Fibroblast of skin of scalp (primary cell): ENCODE measurements around the gene LRRC74A.

Experiments
- DNase-seq: peaks from one replicate; pipeline ENCODE4 v3.0.0-alpha.2; 2013

LRRC74A gene

DNA sequence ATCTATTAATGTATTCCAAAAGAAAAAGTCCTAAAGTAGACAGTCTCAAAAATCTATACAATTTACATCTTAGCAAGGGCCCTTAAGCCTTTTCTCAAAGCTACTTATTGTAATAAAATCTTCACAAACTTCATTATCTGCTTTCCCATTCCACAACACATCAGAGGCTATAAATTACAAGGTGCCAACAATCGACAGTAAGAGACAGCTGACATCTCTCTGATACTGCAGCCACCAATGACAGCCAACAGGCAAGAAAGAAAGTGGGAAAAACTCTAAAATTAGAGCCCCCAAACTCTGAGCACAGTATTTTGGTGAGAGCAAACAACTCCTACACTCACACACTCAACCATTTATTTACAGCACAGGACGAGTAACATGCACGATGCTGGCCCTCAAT, 15.7 kb upstream of the LRRC74A start:
- DNase-seq: no peak

DNA sequence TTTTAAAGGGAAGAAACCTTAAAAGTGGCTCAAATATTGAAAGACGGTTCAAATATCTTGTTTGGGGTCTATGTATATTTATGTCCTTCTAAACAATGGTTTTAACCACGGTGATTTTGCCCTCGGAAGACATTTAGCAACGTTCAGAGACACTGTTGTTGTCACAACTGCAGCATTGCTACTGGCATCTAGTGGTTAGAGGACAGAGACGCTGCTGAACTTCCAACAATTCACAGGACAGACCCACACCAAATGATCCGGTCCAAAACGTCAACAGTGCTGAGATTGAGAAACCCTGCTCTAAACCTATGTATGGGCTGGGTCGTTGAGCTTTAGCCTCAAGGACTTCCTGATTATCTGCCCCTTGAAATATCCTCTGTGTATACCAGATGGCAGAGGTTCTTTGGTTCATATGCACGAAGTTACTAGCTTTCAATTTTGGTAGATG, 15.2 kb upstream of the LRRC74A start:
- DNase-seq: peak; percentile 30

DNA sequence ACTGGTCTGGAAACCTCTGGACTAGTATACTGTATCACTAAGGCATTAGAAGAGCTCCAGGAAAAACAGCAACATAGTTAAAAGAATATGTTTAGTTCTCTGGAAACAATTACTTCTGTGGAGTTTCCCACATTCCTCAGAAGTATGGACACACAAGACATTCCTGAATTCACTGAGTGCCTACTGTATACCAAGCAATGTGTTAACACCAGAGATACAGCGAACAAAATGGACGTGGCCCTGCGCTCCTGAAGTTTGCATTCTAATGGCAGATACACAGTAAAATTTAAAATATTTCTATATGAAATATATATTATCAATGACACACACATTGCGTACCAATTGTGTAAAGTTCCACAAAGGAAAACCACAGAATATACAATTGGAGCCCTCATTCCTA, 14.6 kb upstream of the LRRC74A start:
- DNase-seq: peak; percentile 17

DNA sequence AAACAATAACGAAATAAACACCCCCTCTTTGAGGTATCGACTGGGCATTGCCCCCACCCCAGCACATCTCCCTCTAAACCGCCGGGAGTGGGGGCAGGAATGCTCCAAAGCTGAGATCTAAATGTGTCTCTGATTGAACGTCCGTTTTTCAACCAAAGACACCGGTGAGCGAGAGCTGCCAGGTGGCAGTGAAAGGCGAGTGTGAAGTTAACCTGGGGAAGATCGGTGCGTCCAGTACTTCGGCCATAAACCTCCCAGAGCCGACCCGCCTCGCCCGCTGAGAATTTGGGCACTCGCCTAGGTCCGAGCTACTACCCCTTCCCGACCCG, 14.2 kb upstream of the LRRC74A start:
- DNase-seq: no peak

DNA sequence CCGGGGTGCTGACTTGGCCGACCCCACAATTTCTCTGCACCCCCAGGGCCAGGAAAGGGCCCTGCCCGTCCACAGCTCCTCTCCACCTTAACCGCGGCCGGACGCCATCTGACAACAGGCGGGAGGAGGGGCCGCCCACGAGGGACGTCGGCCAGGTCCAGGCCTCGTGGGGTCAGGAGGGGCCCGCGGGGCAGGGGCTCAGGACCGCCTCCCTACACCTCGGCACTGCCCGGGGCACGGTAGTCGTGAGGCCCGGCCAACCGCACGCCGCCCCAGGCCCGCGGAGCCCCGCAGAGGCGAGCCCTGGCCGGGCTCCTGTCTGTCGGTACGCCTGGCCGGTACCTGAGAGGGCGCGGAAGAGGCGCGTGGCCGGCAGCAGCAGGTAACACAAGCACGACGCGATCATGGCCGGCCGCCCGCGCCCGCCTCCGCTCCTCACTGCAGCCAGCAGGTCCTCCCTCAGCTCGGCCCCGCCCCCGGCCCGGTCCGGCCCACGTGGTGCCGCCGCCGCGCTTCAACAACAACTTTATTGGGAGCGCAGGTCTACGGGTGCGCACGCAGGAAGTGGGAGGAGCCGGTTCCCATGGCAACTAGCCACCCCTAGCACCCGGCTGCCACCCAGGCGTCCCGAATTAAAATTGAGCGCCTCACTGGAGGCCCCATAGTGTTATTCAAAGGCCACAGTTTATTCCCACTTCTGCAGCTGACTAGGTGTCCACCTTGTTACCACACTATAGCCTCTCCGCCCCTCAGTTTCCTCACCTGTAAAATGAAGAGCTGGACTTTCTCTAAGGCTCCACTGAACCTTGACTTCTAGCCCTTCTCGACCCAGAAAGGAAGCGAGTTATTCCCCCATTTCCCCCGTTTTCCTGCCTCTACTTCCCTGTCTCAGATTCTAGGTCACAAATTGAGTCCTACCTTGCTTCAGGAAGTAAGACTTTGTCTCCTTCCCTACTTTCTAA, 13.5 kb upstream of the LRRC74A start, which contains the start of gene ANGEL1:
Gene ANGEL1 (minus strand): TSS at position 461 of the 962 bp plus-strand sequence. CDS start 55 bp downstream, at position 406.
- peak; percentile 95 for DNase-seq

DNA sequence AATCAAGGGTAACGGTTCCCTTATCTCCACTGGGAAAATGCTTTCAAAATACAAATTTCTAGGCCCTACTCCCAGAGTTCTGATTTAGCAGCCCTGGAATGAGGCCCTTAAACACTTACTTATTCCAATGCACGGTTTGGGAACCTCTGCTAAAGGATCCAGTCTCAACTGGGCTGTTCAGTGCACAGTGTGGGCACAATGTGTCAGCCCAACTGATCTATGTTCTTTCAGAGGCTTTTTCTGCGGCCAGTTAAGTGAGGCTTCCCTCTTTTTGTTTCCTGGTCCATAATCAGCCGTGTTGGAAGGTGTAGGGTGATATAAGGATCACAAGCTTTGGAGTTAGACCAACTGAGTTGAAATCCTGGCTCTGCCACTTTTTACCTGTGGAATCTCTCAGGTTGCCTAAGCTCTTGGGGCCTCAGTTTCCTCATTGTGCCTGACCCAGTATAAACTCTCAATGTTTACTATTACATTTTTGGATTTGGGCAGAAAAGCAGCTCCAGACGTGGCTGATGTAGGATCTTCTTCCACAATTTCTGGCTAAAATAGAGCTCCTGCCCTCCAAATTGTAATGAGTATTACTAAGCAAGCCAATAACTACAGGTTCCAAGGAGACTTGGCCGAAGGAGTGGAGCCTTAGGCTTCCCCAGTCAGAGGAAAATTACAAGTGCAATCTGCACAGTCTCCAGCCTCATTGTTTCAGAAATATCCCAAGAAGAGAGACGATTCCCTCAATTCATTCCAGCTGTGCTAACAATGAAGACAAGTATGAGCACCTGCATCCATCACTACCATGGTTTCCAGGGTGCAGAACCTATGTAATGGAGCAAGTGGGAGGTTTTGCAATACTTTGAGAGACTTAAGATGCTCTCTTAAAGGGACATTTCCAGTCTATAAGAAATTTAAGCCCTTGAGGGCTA, 11.2 kb upstream of the LRRC74A start:
- no peak for DNase-seq

DNA sequence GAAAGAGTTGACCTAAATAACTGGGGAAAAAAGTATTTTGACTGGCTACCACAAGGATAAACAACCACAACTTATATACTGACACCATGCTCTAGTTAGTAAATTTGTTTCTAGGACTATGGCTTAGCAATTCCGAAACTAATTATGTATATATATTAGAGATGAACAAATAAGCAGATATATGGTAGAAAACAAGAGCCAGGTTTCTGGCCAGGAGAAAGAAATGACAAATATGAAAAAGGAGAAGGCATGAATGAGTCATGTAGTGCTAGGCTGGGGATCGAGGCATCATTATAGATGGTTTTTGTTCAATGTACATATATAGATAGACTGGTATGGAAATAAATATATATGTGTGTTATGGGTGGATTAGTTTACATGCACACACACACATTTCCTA, 5.5 kb upstream of the LRRC74A start:
- DNase-seq: no peak

DNA sequence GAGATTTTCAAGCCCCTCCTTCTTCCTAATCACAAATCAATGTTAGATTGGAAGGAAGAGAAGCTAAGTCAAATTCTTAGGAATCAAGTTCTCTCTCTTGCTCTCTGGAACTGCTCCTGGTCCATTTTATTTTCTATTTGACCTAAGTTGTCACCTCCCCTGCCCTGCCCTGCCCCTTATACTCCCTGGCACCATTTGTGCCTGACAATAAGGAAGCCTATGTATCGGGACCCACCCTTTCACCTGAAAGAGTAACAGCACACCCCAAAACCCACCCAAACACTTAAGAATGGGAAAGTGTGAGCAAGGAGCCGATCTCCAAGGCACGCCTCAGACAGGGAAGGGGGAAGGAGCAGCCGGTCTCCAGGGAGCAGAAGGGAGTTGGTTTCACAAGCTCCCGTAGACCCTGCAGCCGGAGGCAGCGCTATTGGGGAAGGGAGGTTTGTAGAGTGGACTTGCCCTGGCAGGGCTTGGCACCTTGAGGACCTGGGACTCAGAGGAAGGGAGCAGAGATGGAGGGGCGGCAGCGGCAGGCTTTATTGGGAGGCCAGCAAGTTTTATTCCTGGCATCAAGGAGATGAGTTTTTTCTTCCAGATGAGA, 1.6 kb downstream of the LRRC74A start:
- no peak for DNase-seq

DNA sequence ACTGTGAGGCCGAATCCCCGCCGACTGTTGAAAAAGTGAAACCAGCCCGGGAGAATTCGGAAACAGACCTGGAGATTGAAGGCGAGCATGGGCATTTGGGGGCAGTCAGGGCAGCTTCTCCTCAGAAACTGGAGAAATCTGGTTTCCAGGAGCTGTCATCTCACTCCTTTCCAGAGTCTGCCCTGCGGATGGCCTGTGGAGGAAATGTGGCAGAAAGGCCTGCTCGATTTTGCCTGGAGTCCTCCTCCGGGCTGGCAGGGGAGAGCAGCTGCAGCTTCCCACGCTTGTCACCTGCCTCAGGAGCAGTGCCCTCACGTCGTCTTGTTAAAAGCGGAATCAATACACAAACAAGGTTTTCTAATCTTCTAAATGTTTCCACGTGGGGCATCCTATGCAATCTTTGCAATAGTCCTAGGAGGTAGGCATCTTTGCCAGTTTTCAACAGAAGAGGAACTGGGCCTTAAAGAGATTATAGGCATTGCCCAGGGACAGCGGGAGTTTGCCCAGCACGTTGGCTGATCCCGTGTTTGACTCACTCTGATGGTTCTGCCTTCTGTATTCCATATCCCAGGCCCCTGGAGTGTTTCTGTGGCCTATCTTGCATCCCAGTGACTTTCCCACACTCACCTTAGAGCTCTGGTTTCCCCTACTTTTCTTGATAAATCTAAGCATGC, 2.3 kb downstream of the LRRC74A start:
- DNase-seq: no peak

DNA sequence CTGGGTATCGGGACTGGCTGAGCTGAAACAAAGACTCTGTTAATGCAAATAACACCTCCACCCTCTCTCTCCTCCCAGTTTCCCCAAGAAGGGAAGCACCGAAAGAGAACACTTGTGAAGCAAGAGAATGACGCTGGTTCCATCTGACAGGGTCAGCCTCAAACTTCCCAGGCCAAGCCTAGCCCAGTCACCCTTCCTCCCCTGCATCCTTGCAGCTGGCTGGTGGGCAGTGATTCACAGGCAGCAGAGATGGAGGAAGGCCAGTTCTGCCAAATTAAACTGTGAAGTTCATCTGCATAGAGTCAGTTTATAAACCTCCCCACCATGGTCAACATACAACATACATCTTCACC, 2.8 kb downstream of the LRRC74A start:
- no peak for DNase-seq

DNA sequence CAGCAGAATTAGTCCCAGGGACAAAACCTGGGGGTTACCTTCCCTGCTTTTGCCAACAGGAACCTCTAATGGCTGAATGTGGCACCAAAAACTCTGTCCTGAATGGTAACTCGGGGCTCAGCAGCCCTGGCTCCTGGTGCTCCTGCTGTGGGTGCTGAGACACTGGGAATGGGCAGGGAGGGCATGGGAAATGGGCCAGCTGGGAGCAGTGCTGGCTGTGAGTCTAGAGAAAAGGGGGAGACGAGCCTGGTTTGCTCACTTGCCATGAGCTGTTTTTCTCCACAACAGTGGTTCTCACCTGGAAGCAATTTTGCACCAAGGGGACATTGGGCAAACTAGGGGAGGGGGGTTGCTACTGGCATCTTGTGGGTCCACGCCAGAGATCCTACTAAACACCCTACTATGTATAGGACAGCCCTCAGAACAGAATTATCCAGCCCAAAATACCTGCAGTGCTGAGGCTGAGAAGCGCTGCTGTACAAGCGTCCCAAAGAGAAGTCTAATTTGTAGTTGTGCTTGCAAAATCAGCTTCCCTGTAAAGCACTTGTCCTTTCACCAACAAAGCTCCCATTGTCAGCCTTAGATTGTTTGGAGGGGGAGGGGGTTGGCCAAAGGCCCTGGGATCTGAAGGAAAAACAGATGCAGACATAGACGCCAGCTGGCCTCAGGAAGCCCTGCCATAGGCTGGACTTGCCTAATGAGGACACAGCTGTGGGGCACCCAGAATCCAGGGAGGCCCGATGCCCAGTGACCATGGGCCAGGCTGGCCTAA, 3.6 kb downstream of the LRRC74A start:
- DNase-seq: no peak

DNA sequence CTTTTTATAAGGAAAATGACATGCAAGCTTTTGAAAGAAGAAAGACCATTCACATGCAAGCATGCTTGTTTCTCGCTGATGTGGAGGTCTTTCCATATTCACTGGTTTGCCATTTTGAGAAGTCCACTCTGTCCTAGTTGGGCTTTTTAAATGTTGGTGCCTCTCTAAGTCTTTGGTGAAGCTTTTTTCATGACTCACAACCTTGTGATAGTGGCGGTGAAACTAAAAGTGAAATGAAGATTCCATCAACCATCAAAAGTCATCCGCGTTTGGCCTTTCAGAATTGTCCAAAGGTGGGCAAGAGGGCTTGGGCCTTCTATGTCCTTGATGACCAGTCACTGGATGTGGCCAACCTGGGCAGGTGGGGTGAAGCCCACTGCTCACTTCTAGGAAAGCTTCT, 4.3 kb downstream of the LRRC74A start:
- no peak for DNase-seq

DNA sequence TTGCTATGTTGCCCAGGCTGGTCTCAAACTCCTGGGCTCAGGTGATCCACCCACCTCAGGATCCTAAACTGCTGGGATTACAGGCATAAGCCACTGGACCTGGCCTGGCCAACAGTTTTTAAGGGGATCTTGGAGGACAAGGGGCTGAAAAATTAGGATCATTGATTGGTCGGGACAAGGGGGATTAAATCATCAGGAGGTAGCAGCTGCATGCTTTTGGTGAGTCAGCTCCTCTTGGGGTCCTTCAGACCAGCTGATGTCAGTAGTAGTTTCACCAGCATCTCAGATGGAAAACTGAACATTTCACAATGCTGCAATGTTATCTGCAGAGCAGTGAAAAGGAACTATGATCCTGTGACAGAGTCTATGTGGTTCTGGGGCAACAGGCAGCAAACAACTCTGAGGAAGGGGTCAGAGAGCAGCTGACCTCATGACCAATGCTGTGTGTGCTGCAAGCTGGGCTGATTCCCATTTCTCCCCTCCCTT, 6.3 kb downstream of the LRRC74A start:
- no peak for DNase-seq

DNA sequence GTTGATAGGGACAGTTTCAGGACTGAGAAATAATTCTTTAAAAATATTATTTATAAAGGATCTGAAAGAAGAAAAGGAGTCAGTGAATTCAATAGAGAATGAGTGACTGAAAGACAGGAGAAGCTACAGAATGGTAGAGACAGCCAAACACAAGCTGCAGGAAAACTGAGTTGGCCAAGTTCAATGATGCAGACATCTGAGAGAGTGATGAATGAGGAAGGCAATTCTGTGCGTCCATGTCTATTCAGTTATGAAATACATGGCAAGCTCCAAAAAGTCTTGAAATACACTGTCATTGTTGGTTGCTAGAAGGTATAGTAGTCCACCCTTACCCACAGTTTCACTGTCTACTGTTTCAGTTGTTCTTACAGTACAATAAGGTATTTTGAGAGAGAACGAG, 6.8 kb downstream of the LRRC74A start:
- DNase-seq: no peak

DNA sequence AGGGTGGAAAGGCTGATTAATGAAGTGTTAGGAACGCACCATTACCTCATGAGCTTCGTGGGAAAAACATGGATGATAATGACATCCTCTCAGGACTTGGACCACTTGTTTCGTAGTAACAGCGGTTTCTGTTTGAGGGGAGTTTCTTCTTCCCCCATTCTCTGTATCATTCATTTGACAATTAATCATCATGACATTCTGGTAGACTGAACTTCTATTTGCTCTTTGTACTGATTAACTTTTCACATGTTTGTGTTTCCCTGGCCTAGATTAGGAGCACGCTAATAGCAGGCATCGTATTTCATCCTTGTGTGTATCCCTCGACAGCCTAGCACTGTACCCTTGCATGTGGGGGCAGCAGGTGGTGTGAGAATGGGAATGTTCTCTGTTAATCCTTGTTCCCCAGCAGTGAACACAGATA, 8.0 kb downstream of the LRRC74A start:
- no peak for DNase-seq

DNA sequence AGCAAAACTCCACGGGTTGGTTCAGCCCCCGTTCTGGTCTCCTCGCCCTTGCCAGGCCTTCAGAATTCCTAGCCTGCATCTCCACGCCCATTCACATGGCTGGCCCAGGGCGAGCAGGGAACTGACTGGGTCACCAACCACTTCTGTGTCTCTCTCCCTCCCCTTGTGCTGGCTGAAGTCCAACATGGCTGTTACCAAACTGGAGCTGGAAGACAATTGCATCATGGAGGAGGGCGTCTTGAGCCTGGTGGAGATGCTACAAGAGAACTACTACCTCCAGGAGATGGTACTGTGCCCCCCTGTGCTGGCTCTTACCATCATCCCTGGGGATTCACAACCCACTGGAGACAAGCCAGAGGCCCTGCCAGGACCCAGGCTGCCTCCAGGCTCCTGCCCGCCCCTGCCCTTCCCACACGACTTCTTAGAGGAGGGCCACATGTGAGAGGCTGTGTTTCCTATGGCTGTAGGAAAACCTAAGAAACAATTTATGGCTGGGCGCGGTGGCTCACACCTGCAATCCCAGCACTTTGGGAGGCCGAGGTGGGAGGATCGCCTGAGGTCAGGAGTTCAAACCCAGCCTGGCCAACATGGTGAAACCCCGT, 9.9 kb downstream of the LRRC74A start:
- peak; percentile 17 for DNase-seq

DNA sequence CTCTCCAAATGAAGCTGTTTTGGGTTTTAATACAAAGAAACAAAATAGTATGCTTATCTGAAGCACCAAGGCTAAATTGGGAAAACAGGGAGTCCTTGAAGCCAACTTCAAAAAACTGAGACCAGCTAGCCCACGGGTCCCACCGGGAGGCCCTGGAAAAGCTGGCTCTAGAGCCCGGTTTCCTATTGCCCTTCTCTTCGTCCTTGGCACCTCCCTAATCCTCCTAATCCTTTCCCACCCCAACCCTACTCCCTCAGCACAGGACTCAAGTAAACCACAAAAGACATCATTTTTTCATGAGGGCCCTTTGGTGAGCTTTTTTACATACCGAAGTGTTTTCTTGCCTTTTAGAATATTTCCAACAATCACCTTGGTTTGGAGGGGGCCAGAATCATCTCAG, 11.3 kb downstream of the LRRC74A start:
- DNase-seq: no peak

DNA sequence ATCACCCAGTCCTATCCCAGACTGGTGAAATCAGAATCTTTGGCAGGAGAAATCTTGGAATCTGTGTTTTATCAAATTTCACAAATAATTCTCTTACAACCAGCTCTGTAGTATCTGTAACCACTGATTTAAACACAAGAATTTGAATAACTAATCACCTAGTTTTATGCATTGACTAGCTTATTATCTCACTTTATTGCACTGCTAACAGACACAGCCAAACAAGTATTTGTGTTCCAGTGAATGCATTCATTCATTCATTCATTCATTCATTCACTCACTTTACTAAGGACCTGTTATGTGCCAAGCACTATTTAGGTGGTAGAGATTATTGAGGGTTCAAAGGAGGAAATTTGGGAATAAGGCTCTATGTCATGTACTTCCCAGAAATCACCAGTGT, 16.2 kb downstream of the LRRC74A start:
- no peak for DNase-seq

DNA sequence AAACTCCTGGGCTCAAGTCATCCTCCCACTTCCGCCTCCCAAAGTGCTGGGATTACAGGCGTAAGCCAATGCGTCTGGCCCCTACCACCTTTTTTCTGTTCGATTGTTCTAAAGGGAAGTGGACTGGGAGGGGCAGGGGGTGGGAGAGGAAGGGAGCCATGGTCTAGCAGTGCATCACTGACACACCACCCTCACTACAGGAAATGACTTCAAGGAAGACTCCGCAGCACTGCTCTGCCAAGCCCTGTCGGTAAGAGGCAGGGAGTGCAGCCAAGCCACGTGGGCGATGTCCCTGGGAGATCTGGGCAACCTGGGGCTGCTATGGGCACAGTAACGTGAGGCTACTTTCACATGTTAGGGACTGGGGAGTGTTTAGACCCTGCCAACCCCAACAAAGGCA, 18.0 kb downstream of the LRRC74A start:
- DNase-seq: peak; percentile 20

DNA sequence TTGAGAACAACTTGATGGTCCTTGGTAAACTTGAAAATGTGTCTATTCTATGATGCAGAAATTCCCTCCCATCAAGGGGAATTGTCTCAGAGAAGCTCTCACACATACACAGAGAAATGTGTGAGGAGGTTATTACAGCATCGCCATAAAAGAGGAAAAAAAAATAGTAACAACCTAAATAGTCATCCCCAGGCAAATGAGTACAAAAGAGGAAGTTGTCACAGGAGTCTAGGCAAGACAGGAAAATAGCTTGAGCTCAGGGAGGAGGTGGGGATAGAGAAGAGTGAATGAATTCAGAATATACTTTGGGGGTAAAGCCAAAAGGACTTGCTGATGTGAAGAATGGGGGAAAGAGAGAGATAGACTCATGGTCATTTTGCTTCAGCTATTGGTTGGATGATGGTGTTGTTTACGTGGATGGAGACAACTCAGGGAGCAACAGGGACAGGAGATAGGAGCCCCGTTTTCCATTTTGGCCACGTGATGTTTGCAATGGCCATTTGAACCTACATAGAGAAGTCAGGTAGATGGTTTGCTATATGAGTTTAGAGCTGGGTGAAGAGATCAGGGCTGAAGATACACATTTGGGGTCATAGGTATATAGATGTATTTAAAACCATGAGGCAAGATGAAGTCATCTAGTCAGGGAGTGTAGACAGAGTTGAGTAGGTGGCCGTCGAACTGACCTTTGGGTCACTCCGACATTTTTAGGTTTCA, 20.3 kb downstream of the LRRC74A start:
- DNase-seq: no peak
